GM12875 (cell line): ENCODE results near the gene POFUT2.

Source experiments
- H3K4me3 ChIP-seq: one replicate; pipeline ENCODE4 v1.5.1; 2011; ENCODE audit warnings: low read depth, low read length, control low read depth
- CTCF ChIP-seq: IDR thresholded peaks from 2 replicates; pipeline ENCODE4 v1.5.1; 2011; ENCODE audit warnings: low read depth, mild to moderate bottlenecking, control low read depth, inconsistent platforms, low read length, moderate library complexity, borderline replicate concordance; ENCODE audit not compliant: insufficient read depth

Gene POFUT2

GRCh38 chr21:45277101-45278045 lies 10.3 kb downstream of the POFUT2 start:
- H3K4me3 ChIP-seq: no peak overlapping the region
- no peak for TF ChIP-seq CTCF

- H3K4me3 ChIP-seq: no peak overlapping the region
- TF ChIP-seq CTCF: no peak
These were observed 11.1 kb downstream of the POFUT2 start for GRCh38 chr21:45276596-45276995.

- TF ChIP-seq CTCF: no peak
- H3K4me3 ChIP-seq: no peak overlapping the region
These were observed 17.3 kb downstream of the POFUT2 start for GRCh38 chr21:45270306-45270821.

GRCh38 chr21:45269861-45270260 lies 17.8 kb downstream of the POFUT2 start:
- no peak overlapping the region for H3K4me3 ChIP-seq
- TF ChIP-seq CTCF: no peak

GRCh38 chr21:45267390-45267760 lies 20.3 kb downstream of the POFUT2 start:
- TF ChIP-seq CTCF: no peak
- H3K4me3 ChIP-seq: no peak overlapping the region

- no peak for TF ChIP-seq CTCF
- H3K4me3 ChIP-seq: no peak overlapping the region
These were observed 20.9 kb downstream of the POFUT2 start for GRCh38 chr21:45266518-45267389.
